HG03159 (cell line): ENCODE measurements around the gene TMEM151B.

Experiments
- ATAC-seq: cut with Tn5 transposase; IDR thresholded peaks from one replicate; pipeline ENCODE4 v1.9.1; 2021; ENCODE audit warnings: mild to moderate bottlenecking, moderate library complexity; ENCODE audit not compliant: unreplicated experiment

The TMEM151B gene

DNA sequence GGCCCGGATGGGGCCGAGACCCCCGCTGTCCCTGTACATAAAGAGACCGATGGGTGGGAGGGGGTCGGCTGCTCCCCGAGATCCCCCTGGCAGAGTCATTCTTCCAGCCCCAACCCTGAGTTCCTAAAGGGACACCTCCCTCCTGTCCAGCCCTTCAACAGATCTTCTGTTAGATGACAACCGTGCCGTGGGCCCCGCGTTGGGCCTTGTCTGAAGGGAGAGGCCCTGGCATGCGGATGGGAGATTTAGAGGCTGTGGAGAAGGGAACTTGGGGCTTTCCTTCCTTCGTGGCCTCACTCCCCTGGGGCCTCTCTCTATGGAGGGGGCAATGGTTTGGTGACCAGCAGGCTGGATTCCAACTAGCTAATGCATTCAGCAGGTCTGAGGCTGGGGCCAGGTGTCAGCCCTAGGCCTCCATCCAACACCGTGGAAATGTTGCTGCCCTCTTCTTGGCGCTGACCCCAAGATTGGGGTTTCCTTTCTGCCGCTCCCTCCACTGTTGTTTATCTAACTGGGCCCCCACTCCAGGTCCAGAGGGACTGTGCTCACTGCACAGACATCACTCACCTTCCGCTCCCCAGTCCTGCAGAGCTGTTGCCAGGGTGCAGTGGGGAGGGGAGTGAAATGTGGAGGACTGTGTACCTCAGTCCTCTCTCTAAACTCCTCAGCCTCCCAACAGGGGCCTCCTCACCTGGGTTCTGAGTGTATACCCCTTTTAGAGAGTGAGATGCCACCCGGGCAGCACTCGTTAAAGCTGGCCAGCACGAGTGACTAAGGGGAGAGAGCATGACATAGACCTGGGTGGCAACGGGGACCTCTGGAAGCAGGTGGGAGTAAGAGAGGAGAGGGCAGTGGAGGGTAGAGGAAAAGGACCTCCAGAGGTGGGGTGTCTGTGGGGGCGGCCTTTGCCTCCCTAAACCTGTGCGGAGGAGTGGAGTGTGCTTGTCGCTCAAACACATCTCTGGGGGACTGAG lies 6.7 kb downstream of the TMEM151B start:
- ATAC-seq: no peak

DNA sequence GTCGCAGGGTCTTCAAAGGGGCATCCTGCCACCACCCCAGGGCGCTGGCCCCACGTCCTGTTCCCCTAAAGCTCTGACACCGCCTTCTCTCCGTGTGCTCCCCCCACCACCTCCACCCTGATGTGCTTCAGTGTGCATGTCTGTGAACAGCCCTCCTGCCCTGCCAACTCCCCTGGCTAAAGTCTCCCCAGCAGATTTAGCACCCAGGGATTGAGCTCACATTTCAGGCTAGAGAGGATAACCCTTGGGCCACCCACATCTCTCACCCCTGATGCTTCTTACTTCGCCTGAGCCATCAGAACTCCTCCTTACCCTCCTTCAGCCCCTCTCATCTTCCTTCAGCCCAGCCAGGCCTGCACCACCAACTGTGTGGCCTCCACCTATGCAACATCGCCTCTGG lies 7.5 kb downstream of the TMEM151B start:
- ATAC-seq: no peak

DNA sequence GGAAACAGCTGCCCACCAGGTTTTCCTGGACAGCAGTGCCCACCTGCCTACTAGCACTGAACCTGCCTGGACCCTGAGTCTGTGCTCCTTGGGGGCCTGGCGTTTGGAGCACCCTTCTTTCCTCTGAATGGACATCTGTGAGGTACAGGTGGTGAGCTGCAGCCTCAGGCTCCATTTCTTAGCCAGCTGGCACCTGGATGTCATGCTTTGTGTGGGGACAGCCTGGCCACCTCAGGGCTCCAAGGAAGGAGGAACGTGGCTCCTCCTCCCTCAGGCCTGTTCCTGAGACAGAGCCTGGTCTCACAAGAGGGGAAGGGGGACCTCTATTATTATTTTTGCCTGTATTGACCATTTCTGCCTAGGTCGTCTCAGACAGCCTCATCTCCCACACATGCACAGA lies 8.1 kb downstream of the TMEM151B start:
- no peak for ATAC-seq

DNA sequence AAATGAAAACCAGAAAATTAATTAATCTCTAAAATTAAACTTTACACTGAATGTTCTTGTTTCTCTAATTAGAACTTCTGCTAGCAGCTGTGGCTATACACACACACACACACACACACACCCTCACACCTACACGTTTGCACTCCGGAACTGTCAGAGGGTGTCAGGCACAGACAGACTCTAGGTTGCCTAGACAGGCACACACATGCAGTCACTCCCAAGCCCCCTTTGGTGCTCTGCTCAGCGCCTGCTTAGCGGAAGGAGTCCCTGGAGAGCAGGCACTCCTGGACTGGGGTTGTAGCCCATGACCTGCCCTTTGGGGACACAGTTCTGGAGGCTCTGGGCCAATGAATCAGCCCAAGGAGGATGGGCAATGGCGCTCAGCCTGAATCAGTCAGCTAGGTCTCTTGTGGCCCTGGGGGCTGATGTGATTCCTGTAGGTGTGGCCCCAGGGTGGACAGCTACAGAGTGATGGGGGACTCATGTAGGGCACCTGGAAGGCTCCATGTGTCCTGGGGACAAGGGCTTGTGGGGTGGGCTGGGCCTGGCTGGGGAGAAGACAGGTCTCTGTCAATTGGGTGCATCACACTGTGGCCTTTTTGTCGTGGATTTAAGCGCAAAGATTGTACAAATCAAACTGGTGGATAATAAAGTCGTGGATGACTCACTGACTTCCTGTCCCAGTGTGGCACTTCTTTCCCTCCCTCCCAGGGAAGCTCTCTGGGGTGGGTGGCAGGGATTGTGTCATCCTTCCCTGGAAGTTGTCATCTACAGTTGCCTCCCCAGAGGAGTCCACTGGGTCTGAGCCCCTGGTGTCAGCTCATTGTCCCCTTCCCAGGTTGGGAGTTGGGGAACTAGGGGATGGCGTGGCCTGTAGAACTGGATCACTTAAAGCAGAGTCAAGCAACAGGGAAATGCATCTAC lies 8.8 kb downstream of the TMEM151B start:
- ATAC-seq: no peak

DNA sequence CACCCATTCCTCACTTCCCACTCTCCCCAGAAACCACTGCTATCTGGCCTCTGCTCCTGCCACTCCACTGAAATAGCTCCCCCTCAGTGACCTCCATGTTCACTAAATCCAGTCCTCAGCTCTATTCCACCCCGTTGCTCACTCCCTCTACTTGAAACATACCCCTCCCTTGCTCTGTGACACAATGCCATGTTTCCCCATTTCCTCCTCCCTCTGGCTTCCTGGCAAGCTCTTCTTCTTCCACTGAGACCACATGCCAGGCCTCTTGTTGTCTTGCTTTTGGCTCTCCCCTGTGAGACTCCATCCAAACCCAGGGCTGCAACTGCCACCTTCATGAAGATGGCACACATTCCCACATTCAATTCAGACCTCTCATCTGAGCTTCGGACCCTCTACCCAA lies 13.9 kb downstream of the TMEM151B start:
- no peak for ATAC-seq

DNA sequence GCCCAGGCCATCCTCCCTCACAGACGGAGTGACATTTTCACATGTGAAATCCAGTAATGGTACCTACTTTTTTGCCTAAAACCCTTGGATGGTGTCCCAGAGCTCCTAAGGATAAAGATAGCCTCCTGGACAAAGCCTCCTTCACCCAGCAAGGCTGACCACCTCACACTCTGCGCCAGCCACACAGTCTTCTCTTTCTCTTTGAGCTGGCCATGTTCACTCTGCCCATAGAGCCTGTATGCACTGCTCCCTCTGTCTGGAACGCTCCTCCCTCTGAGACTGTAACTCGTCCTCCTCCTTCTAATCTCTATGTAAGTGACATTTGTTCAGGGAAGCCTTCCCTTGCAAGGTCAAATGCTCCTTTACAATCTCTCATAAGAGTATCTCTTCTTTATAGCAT lies 14.6 kb downstream of the TMEM151B start:
- ATAC-seq: no peak

DNA sequence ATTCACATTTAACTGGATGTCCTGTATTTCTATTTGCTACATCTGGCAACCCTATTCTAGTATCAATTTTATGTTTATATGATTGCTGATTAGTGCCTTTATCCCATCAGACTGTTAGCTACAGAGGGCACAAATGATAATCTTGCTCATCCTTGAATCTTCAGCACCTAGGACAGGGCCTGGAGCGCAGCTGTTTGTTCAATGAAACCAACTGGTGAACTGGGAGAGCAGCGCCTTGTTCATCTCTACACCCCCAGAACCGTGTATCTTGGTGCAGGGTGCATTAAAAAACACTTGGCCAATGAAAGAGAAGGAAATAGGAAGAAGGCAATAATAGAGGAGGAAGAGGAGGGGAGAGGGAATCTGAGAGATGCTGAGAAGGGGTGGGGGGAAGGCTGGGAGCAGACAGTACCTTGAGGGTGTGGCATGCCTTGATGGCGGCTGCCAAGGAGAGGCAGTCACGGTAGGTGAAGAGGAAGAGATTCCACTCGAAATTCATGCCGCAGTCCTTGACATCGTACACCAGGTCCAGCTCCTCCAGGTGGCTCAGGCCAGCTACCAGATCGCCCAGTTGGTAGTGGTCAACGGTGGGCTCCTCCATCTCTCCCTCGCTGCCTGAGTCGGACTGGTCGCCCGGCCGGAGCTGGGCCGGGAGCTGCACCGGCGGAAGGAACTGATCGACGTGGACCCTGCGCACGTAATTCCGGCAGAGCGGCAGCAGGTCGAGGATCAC lies 15.5 kb downstream of the TMEM151B start:
- ATAC-seq: no peak

DNA sequence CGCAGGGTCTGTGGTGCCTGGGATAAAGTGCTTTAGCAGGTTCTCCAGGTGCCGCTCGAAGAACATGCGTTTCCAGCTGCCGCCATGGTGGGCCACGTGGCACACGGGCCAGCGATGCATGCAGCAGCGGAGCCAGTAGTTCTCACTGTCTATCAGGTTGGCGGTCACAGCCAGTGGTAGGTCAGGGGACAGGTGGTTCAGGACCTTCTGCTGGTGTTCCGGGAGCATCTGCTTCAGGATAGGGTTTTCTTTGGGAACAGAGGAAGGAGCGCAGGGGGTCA lies 16.0 kb downstream of the TMEM151B start:
- no peak for ATAC-seq

DNA sequence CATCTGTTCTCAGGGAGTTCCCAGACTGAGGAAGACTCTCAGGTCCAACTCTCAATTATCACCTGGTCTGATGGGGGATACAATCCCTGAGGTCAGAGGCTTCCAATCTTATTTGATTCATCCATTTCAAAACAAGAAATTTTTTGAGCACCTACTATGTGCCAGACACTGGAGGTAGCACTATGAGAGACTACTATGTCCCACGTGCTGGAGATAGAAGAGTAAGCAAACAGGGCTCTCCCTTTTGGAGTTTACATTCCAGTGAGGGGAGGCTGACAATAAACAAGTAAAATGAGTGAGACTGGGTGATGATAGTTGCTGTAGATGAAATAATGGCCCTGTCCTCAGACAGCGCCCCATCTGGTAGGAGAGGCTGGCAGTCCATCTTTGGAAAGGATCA lies 16.5 kb downstream of the TMEM151B start:
- no peak for ATAC-seq

DNA sequence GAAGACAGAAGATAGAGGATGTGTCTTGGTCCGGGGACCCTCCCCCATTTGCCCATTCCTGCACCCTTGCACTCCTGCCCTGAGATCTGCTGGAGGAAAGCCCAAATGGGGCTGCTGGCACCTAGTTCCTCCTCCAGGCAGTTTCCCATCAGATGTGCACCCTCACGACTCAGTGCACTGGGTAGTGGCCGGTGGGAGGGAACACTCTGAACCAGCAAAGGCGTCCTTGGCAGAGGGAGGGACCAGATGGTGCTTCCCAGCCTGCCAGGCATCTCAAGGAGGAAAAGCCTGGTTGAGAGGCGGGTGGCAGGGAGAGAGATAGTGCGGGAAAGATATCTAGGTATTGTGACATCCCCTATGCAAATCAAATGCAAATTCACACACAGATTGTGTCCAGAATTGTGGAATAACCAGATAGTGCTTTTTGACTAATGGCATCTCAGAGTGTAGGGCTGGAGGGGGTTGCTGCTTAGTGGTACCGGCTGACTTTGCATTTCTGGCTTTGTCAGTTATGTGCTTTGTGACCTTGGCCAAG lies 19.5 kb downstream of the TMEM151B start:
- no peak for ATAC-seq

DNA sequence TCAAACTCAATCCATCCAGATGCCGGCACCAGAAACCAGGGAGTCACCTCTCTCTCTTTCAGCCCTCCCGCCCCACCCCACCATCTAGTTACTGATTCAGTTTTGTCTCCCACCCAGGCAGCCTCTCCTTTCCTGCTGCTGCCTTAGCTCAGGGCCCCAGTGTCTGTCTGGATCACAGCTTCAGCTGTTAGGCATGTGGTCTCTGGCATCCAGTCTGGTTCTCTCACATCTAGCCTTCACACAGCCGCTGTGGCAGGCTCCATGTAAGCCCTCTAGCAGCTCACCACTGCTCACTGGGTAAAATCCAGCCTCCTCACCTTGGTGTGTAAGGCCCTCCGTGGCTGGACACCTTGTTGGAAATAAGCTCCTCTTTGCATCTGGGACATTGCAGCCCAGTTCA lies 21.6 kb downstream of the TMEM151B start:
- no peak for ATAC-seq

DNA sequence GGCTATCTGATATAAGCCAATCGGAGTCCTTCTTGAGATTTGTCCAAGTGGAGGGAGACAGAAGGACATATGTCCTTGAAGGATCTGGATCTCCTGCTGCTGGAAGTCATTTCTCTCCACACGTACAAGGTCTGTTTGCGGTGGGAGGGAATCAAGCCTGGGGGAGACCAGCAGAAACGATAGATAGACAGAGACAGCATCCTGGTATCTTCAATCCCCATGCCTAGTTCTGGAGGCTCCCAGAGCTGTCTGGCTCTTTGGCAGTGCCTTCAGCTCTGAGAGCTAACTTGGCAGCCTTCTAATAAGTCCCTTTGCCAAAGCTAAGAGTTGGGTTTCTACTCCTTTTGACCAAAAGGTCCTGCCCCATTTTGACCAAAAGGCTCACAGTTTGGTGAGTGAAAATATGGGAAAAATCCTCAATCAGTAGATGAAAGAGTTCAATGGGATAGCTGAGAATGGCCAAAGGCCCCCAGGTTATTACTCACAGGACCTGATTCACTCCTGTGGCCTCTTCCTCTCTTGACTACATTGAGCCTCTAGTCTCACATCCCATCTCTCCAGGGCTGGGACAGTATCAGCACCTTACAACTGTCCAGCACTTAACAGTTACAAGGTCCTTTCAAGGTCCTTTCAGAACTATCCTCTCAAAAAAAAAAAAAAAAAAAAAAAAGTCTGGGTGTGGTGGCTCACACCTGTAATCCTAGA lies 22.6 kb downstream of the TMEM151B start:
- ATAC-seq: no peak

DNA sequence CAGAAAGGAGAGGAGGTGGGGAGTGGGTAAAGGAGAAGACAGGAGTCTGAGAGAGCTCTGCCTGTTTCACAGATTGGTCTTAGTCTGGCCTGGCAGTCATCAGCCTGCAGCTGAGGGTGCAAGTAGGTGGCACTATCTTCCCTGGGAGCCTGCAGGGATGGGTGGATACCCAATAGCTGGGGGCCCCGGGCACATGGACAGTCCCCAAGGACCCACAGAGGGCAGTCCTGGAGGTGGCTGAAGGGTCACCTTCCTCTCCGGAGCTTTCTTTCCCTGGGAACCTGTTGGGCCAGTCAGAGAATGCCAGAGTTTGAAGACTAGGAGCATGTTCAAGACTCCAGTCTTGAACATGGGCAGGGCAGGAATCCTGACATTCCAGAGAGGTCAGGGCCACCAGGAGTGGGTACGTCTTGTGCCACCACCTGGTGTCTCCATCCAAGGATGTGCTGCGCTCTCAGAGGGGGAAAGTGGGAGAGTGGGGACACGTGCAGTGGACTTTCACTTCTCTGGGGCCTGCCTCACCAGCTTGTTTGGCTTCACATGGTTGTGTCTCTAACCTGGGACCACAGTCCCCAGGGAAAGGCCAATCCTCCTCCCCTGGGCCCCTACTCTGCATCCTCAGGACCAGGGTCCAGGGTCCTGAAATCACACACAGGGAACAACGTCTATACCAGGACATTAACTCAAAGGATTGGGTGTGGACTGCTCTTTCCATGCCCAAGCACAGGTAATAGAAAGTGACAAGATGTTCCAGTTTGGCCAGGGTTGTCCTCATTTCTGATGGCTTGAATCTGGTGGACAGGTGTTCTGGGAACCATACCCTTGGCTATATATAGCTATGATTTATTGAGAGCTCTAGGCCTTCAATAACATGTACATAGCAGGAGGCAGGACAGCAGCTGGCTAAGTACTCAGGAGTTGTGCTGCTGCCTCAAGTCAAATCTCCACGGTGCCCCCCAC lies 24.9 kb downstream of the TMEM151B start:
- no peak for ATAC-seq

DNA sequence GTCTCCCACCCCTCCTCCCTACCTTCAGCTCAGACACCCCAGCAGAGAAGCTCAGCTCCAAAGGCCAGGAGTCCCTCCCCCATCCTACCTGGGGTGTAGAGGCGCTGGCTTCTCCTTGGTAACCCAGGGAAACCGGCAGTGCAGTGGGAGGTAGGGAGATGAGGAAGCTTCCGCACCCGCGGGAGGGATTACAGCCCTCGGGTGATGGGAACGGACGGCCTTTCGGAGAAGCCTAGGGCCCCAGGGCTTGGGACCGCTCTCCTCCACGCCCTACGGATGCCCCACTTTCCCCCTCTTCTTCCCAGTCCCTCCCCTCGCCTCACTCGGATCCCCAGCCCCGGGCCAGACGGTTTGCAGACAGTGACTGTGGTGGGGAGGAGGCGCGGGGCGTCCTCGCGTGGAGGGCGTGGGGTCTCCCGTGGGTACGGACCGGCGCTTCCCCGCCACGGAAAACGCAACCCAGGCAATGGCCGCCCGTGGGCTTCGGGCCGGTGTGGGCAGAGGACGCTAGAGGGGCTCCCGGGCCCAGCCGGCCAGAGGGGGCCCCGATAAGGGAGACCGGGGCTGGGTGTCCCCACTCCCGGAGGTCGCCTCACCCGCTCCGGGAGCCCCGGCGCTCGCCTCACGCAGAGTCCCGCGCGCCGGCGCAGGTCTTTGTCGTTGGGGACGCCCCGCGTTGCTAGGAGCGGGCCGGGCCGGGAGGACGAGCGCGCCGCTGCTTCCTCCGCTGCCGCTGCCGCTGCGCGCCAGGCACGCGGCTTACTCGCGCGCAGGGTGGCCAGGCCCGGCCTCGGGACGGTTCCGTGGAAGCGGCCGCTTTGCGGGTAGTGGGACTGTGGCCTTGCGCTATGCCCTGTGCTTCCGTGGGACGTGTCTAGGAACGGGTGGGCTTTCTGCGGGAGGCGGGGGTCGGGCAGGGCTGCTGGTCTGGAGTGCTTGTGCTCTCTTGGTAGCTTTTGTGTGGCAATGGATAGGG lies 27.1 kb downstream of the TMEM151B start:
- no peak for ATAC-seq

DNA sequence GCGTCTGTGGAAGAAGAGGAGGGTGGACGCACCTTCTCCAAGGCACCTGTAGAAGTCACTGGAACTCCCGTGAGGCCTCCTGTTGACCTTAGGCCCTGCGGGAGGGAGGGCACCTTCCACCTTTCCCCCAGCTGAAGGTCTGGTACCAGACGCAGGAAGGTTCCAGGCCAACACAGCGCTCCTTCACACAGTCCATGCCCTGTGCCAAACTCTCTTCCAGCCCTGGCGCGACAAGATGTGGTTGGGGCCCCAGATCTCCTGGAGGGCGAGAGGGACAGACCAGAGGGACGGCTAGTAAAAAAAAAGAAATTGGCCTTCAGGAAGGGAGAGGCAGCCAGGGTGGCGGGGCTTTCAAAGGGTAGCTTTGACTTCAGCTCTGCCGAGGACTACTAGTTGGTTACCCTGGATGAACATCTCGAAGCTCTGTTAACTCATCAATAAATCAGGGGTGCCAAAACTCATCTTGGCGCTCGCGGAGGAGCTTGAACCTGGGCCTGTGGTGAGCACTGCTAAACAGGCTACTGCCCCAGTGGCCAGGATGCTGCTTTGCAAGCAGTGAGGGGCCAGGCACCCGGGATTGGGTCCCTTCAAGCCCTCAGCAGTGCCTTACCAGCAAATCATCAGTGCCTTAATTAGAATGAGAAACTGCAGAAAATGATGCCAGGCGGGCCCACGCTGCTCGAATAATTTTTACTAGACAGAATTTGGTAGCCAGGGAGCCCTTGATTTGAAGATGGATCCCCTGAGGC lies 28.0 kb downstream of the TMEM151B start:
- ATAC-seq: no peak

DNA sequence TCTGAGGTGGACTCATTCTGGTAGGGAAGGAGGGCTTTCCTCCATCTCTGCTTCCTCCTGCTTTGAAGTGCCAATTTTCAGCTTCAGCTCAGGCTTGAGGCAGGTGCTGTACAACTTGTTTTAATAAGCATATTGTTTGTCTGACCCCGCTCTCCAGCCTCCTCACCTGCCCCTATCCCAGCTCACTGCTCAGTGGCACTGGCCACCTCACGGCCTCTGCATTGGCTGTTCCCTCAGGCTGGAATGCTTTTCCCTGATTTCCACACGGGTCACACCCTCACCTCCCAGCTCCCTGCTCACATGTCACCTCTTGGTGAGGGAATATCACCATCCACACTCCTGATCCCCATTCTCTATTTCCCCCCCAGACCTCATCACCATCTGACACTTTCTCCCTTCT lies 28.6 kb downstream of the TMEM151B start:
- ATAC-seq: no peak

DNA sequence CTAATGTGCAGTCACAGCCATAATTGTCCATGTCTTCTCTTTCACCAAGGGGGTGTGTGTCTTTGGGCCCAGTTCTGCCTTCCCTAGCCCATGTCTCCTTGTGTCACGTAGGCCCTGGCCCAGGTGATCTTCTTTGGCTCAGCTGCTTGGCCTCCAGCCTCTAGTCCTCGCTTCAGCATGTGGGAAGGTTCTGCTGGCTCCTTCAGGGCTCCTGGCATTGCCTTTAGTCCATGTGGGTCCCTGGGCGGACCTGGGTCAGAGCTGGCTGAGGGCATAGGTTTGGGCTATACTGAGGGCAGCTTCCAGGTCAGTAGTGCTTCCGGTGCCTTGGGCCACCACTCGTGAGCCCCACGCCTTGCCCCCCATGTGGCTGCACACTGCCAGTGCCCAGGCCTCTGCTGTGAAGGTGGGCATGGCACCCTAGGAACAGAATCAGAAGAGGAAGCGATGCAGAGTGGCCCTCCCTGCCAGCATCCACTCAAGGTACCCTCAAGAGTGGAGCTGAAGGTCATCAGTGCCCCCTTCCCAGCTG lies 30.1 kb downstream of the TMEM151B start:
- no peak for ATAC-seq
